ENCODE data around the gene CNBP.

CNBP gene

DNA sequence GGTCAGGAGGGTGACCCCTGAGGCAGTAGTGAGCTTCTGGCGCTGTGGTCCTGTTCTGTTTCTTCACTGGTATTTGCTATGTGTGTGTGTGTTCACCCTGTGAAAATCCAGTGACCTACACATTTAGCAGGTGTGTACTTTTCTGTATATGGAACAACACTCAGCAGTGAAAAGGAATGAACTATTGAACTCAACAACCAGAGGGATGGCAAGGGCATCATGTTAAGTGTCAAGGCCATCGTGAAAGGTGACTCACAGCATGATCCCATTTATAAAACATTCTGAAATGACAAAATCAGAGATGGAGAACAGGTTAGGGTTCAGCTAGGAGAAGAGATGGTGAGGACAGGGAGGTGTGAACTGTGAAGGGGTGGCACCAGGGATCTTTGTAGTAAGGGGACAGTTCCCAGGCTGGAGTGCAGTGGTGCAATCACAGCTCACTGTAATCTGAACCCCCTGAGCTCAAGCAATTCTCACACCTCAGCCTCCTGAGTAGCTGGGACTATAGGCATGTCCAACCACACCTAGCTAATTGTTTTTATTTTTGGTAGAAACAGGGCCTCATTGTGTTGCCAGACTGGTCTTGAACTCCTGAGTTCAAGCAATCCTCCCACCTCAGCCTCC lies 52.1 kb downstream of the CNBP start:
- no peaks in the 10 kb centered on the region for H3K4me1 Mint-ChIP-seq
- no peak for ATAC-seq (ENCODE audit: low read depth)
- H3K27me3 Mint-ChIP-seq, result no peaks in the 10 kb centered on the region
- H3K4me3 Mint-ChIP-seq, result no peak overlapping the region
- H3K36me3 Mint-ChIP-seq, result peaks cover 44% of the 10 kb centered on the region
- H3K9me3 Mint-ChIP-seq, result no peaks in the 10 kb centered on the region
- no peak for DNase-seq (ENCODE audit: low spot score in 2 of 2)
- H3K27ac Mint-ChIP-seq, result no peak overlapping the region

DNA sequence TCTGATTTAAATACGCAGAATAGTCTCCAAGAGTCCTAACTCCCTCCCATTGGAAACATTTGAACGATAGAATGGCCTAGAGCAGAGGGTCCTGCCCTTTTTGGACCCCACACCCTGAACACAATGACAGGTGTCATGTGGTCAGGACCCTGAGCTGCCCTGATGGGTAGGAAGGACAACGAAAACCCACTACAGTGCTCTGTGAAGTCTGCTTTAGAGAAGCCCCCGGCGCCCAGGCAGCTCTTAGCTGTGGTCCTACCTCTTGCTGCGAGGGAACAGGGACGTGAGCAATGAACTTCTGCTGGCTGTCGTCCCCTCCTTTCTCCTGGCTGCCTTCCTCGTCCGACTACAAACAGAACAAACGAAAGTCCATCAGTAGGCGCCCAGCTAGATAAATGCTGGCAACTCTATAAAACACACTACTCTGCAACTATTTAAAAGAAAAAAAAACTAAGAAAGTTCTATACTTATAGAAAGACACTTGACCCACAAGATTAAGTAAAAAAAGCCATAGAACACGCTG lies 53.3 kb downstream of the CNBP start:
- Mint-ChIP-seq H3K9me3 (no peaks in the 10 kb centered on the region), H3K27ac (no peak overlapping the region), H3K36me3 (peaks cover 44% of the 10 kb centered on the region), H3K4me1 (no peaks in the 10 kb centered on the region), H3K4me3 (no peak overlapping the region), H3K27me3 (no peaks in the 10 kb centered on the region)
- no peak for DNase-seq (ENCODE audit: low spot score in 2 of 2)
- ATAC-seq (ENCODE audit: low read depth), result no peak

DNA sequence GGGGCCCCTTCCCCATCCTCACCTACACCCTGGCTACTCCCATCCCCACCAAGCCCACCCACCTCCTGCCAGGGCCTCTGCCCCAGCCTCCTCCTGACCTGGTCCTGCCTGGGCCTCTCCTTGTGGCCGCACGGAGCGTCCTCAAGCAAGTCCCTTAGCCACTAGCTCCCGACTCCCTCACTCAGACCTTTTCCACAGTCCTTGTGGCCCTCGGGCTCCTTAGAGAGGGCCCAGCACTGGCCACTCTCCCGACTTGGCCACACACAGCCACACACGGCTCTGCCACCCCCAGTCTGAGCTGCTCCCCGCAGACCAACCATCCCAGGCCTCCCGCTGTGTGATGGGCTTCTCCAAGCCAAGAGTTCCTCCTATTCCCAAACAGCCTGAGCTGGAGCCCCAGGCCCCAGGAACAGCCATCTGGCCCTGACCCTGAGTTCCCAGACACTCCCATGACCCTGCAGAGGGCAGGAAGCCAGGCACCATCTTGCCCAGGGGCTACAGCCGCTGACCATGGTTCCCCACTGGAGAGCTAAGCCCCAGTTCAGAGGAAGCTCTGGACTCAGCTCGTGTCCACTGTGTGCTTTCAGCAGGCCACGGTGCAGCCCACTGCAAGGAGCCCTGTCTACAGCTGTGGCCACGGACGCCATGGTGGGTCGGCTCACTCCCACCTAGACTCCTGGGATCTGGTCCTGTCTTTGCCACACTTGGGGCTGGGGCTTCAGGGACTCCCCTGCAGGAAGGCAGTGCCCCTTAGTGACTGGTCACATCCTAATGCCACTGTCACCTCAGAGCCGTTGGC lies 55.1 kb downstream of the CNBP start:
- H3K4me1 Mint-ChIP-seq, result no peaks in the 10 kb centered on the region

DNA sequence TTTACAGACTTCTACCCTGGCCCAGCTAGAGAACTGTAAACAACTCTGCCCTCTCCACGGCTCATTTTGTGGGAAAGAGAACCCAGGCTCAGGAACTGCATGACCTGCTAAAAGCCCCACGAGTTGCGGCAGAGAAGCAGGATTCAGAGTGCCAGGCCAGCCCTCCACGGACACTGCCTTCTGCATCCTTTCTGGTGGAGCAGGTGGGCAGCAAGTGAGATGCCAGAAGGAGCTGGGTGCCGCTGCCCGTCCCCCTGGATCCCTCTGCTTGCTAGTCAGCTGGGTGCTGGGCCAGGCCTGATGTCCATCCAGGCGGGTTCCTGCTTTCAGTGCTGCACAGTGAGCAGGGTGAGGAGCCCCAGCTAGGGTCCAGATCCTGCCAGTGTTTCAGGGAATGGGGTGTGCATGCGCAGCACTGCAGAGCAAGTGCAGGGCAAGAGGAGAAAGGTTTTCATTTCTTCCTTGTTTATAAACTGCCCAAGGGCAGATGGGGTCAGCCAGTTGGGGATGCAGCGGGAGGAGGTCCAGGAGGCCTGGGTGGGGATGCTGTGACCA lies 56.9 kb downstream of the CNBP start:
- peaks cover 15% of the 10 kb centered on the region for H3K4me1 Mint-ChIP-seq
- no peak for ATAC-seq (ENCODE audit: low read depth)
- H3K36me3 Mint-ChIP-seq, result peaks cover 22% of the 10 kb centered on the region
- no peak overlapping the region for H3K27ac Mint-ChIP-seq
- H3K27me3 Mint-ChIP-seq, result no peaks in the 10 kb centered on the region
- H3K9me3 Mint-ChIP-seq, result no peaks in the 10 kb centered on the region
- no peak for DNase-seq (ENCODE audit: low spot score in 2 of 2)
- H3K4me3 Mint-ChIP-seq, result no peak overlapping the region

More for the DNA sequence above, 55.1 kb downstream of the CNBP start:
- Mint-ChIP-seq H3K9me3 (no peaks in the 10 kb centered on the region), H3K27ac (no peak overlapping the region), H3K27me3 (no peaks in the 10 kb centered on the region), H3K36me3 (peaks cover 36% of the 10 kb centered on the region), H3K4me3 (no peak overlapping the region)
- no peak for ATAC-seq (ENCODE audit: low read depth)
- DNase-seq (ENCODE audit: low spot score in 2 of 2), result no peak

DNA sequence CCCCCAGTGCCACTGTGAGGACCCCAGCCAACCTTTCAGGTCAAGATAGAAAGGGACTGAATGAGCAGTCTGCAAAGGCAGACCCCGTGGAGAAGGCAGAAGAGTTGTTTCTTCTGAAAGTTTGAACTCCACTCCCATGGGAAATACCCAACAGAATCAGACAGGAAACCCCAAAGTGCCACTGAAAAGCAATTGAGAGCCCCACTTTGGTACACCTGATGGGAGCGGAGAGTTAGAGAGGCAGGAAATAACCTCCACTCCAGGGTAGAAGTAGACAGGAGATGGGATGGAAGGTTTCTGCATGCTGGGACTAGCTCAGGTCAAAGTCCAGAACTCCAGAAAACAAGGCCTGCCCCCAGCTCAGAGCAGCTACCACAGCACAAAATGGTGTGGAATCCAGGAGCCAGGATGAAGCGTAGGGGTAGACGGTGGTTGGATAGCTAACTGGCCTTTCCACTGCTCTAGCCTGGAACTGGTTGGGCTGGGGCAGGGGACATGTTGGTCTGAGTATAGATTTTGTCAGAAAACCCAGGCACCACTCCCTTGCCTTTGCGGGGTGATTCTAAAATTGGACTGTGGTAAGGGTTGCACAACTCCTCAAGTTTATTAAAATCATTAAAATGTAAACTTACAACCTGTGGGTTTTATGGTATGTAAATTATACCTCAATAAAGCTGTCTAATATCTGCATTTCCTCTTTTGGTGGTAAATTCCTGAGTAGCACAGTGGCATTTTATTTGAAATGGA lies 60.2 kb downstream of the CNBP start:
- no peaks in the 10 kb centered on the region for H3K9me3 Mint-ChIP-seq

DNA sequence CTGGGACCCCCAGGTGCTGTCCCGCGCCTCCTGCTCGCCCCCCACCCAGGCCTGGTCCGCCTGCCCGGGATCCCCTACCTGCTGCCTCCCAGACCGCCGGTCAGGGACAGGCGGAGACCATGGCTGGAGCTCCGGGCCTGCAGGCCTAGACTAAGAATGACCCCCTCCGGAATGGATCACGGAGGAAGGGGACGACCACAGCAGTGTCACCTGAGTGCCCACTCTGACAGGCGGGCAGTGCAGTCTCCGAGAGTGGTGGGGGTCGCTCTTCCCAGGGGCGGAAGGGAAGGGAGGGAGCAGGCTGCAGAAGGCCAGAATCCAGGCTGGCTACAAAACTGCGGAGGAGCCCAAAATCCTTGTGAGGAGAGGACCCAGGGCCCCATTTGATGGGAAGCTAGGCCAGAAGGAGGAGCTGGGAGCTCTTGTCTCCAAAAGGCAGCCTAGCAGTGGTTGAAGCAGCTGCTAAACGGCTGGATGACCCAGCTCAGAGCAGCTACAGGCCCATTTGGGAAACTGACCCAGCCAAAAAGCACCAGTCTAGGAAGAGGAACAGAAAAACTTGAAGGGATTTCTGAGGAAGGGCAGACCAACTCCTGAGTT lies 61.2 kb downstream of the CNBP start:
- H3K36me3 Mint-ChIP-seq, result peaks cover 8% of the 10 kb centered on the region
- no peaks in the 10 kb centered on the region for H3K27me3 Mint-ChIP-seq
- no peak for DNase-seq (ENCODE audit: low spot score in 2 of 2)
- H3K27ac Mint-ChIP-seq, result peak overlapping the region; percentile 74
- no peak for ATAC-seq (ENCODE audit: low read depth)
- no peaks in the 10 kb centered on the region for H3K9me3 Mint-ChIP-seq
- peaks cover 29% of the 10 kb centered on the region for H3K4me1 Mint-ChIP-seq
- peak overlapping the region; percentile 89 for H3K4me3 Mint-ChIP-seq

More for the DNA sequence above, 60.2 kb downstream of the CNBP start:
- no peaks in the 10 kb centered on the region for H3K27me3 Mint-ChIP-seq
- peak overlapping the region; percentile 2 for H3K27ac Mint-ChIP-seq
- peak; percentile 25 for ATAC-seq (ENCODE audit: low read depth)
- H3K4me3 Mint-ChIP-seq, result no peak overlapping the region
- H3K36me3 Mint-ChIP-seq, result peaks cover 5% of the 10 kb centered on the region
- peak; percentile 18 to 27 for DNase-seq (ENCODE audit: low spot score in 2 of 2)
- H3K4me1 Mint-ChIP-seq, result peaks cover 25% of the 10 kb centered on the region

DNA sequence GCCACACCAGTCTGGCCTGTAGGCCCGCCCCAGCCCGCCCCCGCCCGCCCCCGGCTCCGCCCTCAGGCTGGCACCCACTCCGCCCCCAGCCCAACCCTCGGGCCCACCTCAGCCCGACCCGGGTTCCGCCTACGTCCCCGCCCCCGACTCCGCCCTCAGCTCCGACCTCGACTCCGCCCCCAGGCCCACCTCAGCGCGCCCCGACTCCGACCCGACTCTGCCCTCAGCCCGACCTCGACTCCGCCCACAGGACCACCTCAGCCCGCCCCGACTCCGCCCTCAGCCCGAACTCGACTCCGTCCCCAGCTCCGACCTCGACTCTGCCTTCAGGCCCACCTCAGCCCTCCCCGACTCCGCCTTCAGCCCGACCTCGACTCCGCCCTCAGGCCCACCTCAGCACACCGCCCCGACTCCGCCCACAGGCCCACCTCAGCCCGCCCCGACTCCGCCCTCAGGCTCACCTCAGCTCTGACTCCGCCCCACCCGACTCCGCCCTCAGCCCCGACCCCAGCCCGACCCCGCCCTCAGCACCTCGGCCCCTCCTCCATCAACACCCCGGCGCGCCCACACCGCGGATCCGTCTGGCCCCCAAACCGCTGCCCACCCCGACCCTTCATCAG lies 61.8 kb downstream of the CNBP start, which contains the start of gene RAB43:
RAB43 (minus strand) TSS at position 13 of the 620 bp plus-strand sequence. CDS start 315 bp downstream, outside the sequence.
- peak; percentile 78 to 89 for DNase-seq (ENCODE audit: low spot score in 2 of 2)
- peak within 1 kb of the TSS; percentile 89 for H3K4me3 Mint-ChIP-seq
- peak; percentile 59 for ATAC-seq (ENCODE audit: low read depth)
- H3K36me3 Mint-ChIP-seq, result peaks cover 5% of the 10 kb centered on the region
- H3K27me3 Mint-ChIP-seq, result no peaks in the 10 kb centered on the region
- peaks cover 29% of the 10 kb centered on the region for H3K4me1 Mint-ChIP-seq
- H3K9me3 Mint-ChIP-seq, result no peaks in the 10 kb centered on the region
- H3K27ac Mint-ChIP-seq, result peak within 1 kb of the TSS; percentile 74

DNA sequence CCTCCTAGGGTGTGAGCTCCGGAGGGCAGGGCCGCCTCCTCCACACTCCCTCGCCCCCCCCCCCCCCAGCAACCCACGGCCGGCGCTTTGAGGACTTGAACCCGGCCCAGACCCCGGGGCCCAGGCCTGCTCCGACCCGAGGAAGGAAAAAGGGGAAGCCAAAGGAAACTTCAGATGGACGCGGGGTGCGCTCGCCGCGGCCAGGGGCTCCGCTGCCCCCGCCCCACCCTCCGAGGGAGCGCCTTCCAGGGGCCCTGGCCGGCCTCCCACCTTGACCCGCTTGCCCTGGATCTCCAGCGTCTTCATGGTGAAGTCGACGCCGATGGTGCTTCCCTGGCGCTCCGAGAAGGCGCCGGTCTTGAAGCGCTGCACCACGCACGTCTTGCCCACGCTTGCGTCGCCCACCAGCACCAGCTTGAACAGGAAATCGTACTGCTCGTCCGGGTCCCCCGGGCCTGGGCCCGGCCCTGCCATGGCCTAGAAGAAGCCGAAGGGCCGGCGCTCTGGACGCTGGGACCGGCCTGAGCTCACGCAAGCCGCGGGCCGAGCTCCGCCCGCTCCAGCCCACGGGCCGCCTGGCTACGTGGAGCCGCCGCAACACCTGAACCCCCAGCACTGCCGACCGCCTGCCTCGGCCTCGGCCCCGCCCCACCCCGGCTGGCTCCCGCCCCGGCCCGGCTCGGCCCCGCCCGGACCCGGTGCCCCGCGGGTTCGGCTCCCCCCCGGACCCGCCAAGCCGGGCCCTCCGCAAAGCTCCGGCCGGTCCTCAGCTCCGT lies 62.5 kb downstream of the CNBP start:
- H3K27me3 Mint-ChIP-seq, result no peaks in the 10 kb centered on the region
- H3K36me3 Mint-ChIP-seq, result peaks cover 8% of the 10 kb centered on the region
- DNase-seq (ENCODE audit: low spot score in 2 of 2) (peak in 1 of 2 donors; percentile 13), ATAC-seq (ENCODE audit: low read depth) (peak; percentile 5)
- H3K27ac Mint-ChIP-seq, result no peak overlapping the region
- H3K4me1 Mint-ChIP-seq, result peaks cover 32% of the 10 kb centered on the region
- H3K9me3 Mint-ChIP-seq, result no peaks in the 10 kb centered on the region
- peak overlapping the region; percentile 89 for H3K4me3 Mint-ChIP-seq

DNA sequence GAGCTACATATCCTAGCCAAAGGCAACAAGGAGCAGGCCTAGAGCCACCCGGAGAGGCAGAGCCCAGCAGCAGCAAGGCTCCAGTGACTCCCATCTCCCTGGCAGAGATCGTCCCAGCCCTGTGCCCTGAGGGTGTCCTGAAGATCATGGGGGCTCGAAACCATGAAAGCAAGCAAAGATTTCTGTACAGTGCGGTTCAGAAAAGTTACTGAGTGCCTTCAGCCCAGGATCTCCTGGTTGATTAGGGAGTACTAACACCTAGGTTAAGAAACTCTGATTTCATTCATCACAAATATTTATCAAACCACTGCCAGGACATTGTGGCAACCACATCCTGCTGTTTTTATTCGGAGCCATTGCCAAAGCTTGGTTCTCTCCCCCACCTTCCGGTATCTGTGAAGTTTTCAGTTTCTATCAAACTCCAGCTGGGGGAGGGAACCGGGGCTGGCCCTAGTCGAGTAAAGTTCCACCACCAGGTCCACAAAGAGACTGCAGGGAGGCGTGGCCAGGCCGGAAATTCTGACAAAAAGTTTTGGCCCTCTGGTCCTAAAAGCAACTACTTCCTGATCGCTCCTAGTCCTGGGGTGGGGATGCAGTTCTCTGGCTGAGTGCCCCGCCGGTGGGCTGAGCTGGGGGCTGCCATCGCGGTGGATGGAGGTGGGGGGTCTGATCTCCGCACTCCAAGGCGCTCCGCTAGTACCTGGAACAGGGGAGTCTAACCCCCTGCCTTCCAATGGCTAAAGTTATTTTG lies 63.3 kb downstream of the CNBP start:
- Mint-ChIP-seq H3K36me3 (peaks cover 9% of the 10 kb centered on the region), H3K4me1 (peaks cover 32% of the 10 kb centered on the region), H3K4me3 (peak overlapping the region; percentile 89), H3K27me3 (no peaks in the 10 kb centered on the region), H3K27ac (no peak overlapping the region), H3K9me3 (no peaks in the 10 kb centered on the region)
- peak; percentile 78 for ATAC-seq (ENCODE audit: low read depth)
- peak; percentile 72 to 87 for DNase-seq (ENCODE audit: low spot score in 2 of 2)

DNA sequence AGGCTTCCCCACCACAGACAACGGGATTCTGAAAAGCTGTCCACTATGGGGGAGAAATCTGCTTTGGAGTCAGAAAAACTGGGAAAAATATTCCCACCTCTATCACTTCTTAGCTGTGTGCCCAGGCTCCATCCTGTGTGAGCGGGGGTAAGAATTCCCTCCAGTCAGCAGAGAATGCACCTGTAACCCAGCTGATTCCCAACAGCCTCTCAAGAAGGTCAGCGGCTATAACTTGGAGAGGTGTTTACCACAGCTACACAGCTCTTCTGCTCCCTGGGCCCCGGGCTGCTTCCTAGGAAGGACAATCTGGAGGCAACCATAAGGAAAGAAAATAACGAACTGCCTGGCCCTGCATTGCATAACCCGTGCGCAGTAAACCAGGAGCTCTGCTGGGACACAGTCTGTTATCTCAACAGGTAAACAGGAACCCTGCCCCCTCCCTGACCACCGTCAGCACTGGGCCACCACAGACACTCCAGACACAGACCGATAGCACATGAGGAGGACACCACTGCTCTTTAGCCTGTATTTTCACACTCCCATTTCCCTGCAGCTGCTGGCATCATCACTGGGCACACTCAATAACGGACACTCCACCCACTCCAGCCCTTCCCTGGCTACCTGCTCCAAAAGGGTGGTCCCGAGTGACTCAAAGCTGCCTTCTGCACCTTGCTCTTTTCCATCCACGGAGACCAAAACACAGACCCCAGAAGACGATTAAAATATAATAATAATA lies 64.2 kb downstream of the CNBP start:
- Mint-ChIP-seq H3K27me3 (no peaks in the 10 kb centered on the region), H3K27ac (no peak overlapping the region), H3K4me1 (peaks cover 32% of the 10 kb centered on the region), H3K36me3 (peaks cover 9% of the 10 kb centered on the region), H3K4me3 (peak overlapping the region; percentile 89), H3K9me3 (no peaks in the 10 kb centered on the region)
- no peak for DNase-seq (ENCODE audit: low spot score in 2 of 2)
- ATAC-seq (ENCODE audit: low read depth), result no peak

DNA sequence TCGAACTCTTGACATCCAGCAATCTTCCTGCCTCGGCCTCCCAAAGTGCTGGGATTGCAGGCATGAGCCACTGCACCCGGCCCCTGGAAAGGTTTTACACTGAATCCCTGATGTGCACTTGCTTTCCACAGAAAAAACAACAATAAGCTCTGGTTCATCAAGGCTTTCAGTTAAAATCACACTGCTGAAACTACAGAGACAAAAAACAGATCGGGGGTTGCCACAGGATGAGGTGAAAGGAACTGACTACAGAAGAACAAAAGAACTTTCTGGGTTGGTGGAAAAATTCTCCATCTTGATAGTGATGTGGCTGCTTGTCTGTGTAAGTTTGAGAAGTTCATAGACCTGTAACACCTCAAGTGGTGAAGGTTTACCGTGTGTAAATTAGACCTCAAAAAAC lies 65.0 kb downstream of the CNBP start:
- no peak for ATAC-seq (ENCODE audit: low read depth)
- Mint-ChIP-seq H3K27ac (no peak overlapping the region), H3K36me3 (peaks cover 12% of the 10 kb centered on the region)

More for the DNA sequence above, 65.0 kb downstream of the CNBP start:
- Mint-ChIP-seq H3K4me1 (peaks cover 32% of the 10 kb centered on the region), H3K4me3 (no peak overlapping the region), H3K9me3 (no peaks in the 10 kb centered on the region), H3K27me3 (no peaks in the 10 kb centered on the region)
- DNase-seq (ENCODE audit: low spot score in 2 of 2), result no peak

All from memory B cell (primary cell).